Jurkat, Clone E6-1 (cell line): ENCODE measurements around the gene OR4C46. TPM values are rescaled to one million over a fixed set of nuclear protein-coding genes. Genes with fewer than 3 reads are reported as not detected.
"Not testable (repeated sequence)": the region's sequence is repeated elsewhere in the genome, so short reads cannot be mapped to it uniquely, and the experiment has no call there.

ENCODE experiments used
- DNase-seq: peaks from one replicate; pipeline ENCODE4 v3.0.0-alpha.2; 2011; ENCODE audit warnings: low read depth, low spot score
- H3K4me3 ChIP-seq: 2 replicates; pipeline ENCODE4 v1.5.1; 2011; ENCODE audit warnings: mild to moderate bottlenecking, low read length, control low read depth, moderate library complexity
- polyA plus RNA-seq: library from polyadenylated mRNA; unstranded; fragments of >200 nt; gene quantifications from one replicate; pipeline ENCODE4 v1.2.1, GENCODE V29; 2012; ENCODE audit warnings: missing spikeins; ENCODE audit not compliant: insufficient read length, insufficient read depth

Gene OR4C46
- polyA plus RNA-seq, result not detected

DNA sequence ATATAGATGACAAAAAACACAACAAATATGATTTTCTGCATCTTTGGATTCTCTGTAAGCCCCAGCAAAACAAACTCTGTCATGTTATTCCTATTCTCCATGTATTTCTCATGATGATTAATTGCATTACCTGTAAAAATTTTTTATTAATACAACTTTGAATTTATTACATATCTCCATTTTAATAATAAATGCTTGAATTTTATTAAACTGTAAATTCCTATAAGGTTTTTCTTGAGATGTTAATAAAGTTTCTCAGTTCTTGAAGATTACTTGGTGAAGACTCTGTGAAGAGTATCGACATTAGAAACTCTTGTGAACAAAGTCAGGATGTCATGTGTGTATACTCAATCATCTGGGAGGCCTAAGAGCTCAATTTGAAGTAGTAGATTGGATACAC, at the start of gene OR4C46:
TSS of gene OR4C46 (minus strand) at position 101 of the 400 bp plus-strand sequence. CDS start at position 101, 0 bp downstream.
- DNase-seq, result no peak
- H3K4me3 ChIP-seq, result no peak within 1 kb of the TSS

DNA sequence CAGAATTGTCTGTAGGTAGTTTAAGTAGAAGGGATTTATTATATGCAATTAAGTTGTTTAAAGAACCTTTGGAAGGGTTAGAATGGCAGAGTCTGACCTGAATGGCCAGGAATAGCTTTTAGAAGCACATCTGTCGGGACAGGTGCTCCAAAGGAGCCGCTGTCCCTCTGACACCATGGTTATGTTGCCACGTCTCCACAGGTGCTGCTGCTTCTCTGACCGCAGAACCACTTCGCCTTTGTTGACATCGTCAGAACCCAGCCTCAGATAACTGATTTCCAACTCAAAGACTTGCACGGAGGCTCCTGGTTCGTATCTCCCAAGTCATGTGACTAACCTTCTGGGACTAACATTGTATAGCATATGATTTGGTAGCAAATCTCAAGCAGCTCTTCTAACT, 41.8 kb upstream of the OR4C46 start:
- DNase-seq, H3K4me3 ChIP-seq: not testable (repeated sequence)

DNA sequence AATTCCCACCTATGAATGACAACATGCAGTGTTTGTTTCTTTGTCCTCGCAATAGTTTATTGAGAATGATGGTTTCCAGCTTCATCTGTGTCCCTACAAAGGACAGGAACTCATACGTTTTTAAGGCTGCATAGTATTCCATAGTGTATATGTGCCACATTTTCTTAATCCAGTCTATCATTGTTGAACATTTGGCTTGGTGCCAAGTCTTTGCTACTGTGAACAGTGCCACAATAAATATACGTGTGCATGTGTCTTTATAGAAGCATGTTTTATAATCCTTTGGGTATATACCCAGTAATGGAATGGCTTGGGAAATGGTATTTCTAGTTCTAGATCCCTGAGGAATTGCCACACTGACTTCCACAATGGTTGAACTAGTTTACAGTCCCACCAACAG, 42.4 kb downstream of the OR4C46 start:
- not testable (repeated sequence) for DNase-seq

GRCh38 chr11:54558919-54559318, 44.9 kb downstream of the OR4C46 start:
- no peak overlapping the region for H3K4me3 ChIP-seq
- DNase-seq, result no peak

More for the DNA sequence above, 42.4 kb downstream of the OR4C46 start:
- H3K4me3 ChIP-seq, result not testable (repeated sequence)

DNA sequence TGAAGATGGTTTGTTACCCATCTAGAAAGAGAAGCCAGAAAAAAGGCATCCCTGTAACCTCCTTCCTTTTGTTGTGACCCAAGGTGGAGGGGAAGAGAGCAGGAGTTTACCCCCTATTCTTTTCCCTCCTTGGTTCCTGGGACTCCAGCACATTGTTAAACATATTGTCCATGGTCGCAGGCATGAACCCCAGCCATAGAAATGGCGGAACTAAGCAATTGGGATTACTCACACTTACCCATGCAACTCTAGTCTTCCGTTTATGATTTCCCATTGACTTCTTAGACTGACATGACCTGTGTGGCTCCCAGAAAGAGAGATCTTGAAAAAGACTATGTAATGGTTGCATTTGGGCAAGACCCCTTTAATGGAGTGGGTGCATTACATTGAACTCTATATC, 45.4 kb downstream of the OR4C46 start:
- no peak overlapping the region for H3K4me3 ChIP-seq
- no peak for DNase-seq
